Thoracic aorta (tissue), 2 donors: Measurements from ENCODE around the gene IVL. TPM values are rescaled to one million over a fixed set of nuclear protein-coding genes. Genes with fewer than 3 reads are reported as not detected.

Source experiments
- ATAC-seq: fragments of 150-250 bp; one replicate; pipeline ENCODE4 v1.8.0; 2017; ENCODE audit warnings: low read depth; ENCODE audit not compliant: insufficient number of reproducible peaks, low FRiP score
- DNase-seq: peaks from one replicate; pipeline ENCODE4 v3.0.0-alpha.2; 2020; ENCODE audit warnings: low spot score
- H3K27ac ChIP-seq, 2 donors: fragments of 200-600 bp; sonication (generic); 1 replicate in 1 of 2; 2 replicates in 1 of 2; pipeline ENCODE4 v1.5.1; 2016; ENCODE audit warnings: mild to moderate bottlenecking in 2 of 2, moderate library complexity in 2 of 2
- H3K27me3 ChIP-seq: fragments of 200-600 bp; sonication (generic); replicated peaks from 2 replicates; pipeline ENCODE4 v1.6.0; 2016; ENCODE audit warnings: mild to moderate bottlenecking; ENCODE audit not compliant: insufficient read depth
- H3K36me3 ChIP-seq: fragments of 200-600 bp; sonication (generic); one replicate; pipeline ENCODE4 v1.5.1; 2016
- H3K4me1 ChIP-seq, 2 donors: fragments of 200-600 bp; sonication (generic); 1 replicate in 1 of 2; 2 replicates in 1 of 2; pipeline versions ENCODE4 v1.5.1 to v1.6.0; 2016; ENCODE audit warnings: low read depth in 2 of 2, mild to moderate bottlenecking in 1 of 2; ENCODE audit not compliant: control insufficient read depth in 1 of 2
- H3K4me3 ChIP-seq: fragments of 200-600 bp; sonication (generic); 2 replicates; pipeline ENCODE4 v1.5.1; 2016; ENCODE audit warnings: mild to moderate bottlenecking
- H3K9me3 ChIP-seq: fragments of 200-600 bp; sonication (generic); 2 replicates; pipeline ENCODE4 v1.5.1; 2016
- CTCF ChIP-seq: fragments of 200-600 bp; sonication (generic); IDR thresholded peaks from one replicate; pipeline ENCODE4 v1.5.1; 2019; ENCODE audit warnings: antibody characterized with exemption
- total RNA-seq, 2 donors: library from RNA; depleted of rRNA; stranded (reverse); fragments of >200 nt; gene quantifications; one replicate each; pipeline versions ENCODE4 v1.1.0 to v1.2.3, GENCODE V29; 2016

The IVL gene
- total RNA-seq, 2 donors from 2014 or later: 0.27 TPM; not detected in 1

GRCh38 chr1:152888126-152888525, 20.2 kb upstream of the IVL start:
- DNase-seq (no peak), ATAC-seq (no peak)
- Histone ChIP-seq H3K4me3 (no peak overlapping the region), H3K9me3 (no peaks in the 10 kb centered on the region), H3K27me3 (no peaks in the 10 kb centered on the region), H3K36me3 (no peaks in the 10 kb centered on the region), H3K27ac (no peak overlapping the region), H3K4me1 (peaks cover 3 to 30% of the 10 kb centered on the region in 2 donors)
- TF ChIP-seq CTCF: no peak

GRCh38 chr1:152899027-152899426, 9.3 kb upstream of the IVL start:
- H3K36me3 ChIP-seq: no peaks in the 10 kb centered on the region

GRCh38 chr1:152899883-152900282, 8.5 kb upstream of the IVL start:
- Histone ChIP-seq H3K27me3 (no peaks in the 10 kb centered on the region), H3K4me1 (no peaks in the 10 kb centered on the region), H3K9me3 (no peaks in the 10 kb centered on the region), H3K36me3 (no peaks in the 10 kb centered on the region), H3K27ac (no peak overlapping the region), H3K4me3 (no peak overlapping the region)
- no peak for TF ChIP-seq CTCF
- DNase-seq: no peak
- no peak for ATAC-seq

More at GRCh38 chr1:152899027-152899426, 9.3 kb upstream of the IVL start:
- no peaks in the 10 kb centered on the region for H3K9me3 ChIP-seq
- H3K27ac ChIP-seq: no peak overlapping the region
- no peak for TF ChIP-seq CTCF
- H3K4me3 ChIP-seq: no peak overlapping the region
- no peak for ATAC-seq
- no peak for DNase-seq
- H3K27me3 ChIP-seq: no peaks in the 10 kb centered on the region
- no peaks in the 10 kb centered on the region for H3K4me1 ChIP-seq

- ATAC-seq: no peak
- no peak for DNase-seq
- H3K9me3 ChIP-seq: no peaks in the 10 kb centered on the region
Measured at GRCh38 chr1:152901631-152902030, 6.7 kb upstream of the IVL start.

GRCh38 chr1:152902636-152903035, 5.7 kb upstream of the IVL start:
- ATAC-seq (no peak), DNase-seq (no peak)

More at GRCh38 chr1:152901631-152902030, 6.7 kb upstream of the IVL start:
- no peak overlapping the region for H3K27ac ChIP-seq
- H3K27me3 ChIP-seq: no peaks in the 10 kb centered on the region
- H3K4me3 ChIP-seq: no peak overlapping the region
- no peak for TF ChIP-seq CTCF
- H3K36me3 ChIP-seq: no peaks in the 10 kb centered on the region
- H3K4me1 ChIP-seq: no peaks in the 10 kb centered on the region

More at GRCh38 chr1:152902636-152903035, 5.7 kb upstream of the IVL start:
- Histone ChIP-seq H3K27ac (no peak overlapping the region), H3K27me3 (no peaks in the 10 kb centered on the region), H3K9me3 (no peaks in the 10 kb centered on the region), H3K4me3 (no peak overlapping the region), H3K4me1 (no peaks in the 10 kb centered on the region), H3K36me3 (no peaks in the 10 kb centered on the region)
- no peak for TF ChIP-seq CTCF
